Smooth muscle cell (in vitro differentiated cells): Measurements from ENCODE around the gene SDHD. TPM values are rescaled to one million over a fixed set of nuclear protein-coding genes. Genes with fewer than 3 reads are reported as not detected.

Experiments used
- DNase-seq: peaks from one replicate; lab custom pipeline; 2025; ENCODE audit not compliant: unreplicated experiment; lab: John Stamatoyannopoulos, UW
- H2AFZ ChIP-seq: fragments of 200-600 bp; sonication (generic); 2 replicates; pipeline ENCODE4 v1.6.0; 2016; ENCODE audit warnings: antibody characterized with exemption, low read depth, mild to moderate bottlenecking
- H3F3A ChIP-seq: fragments of 200-600 bp; sonication (generic); 2 replicates; pipeline ENCODE4 v1.6.0; 2017; ENCODE audit warnings: antibody characterized with exemption, low read depth
- H3K27ac ChIP-seq: fragments of 200-600 bp; sonication (generic); 2 replicates; pipeline ENCODE4 v1.5.1; 2016; ENCODE audit warnings: low read depth, mild to moderate bottlenecking
- H3K27me3 ChIP-seq: fragments of 200-600 bp; sonication (generic); 2 replicates; pipeline ENCODE4 v1.6.1; 2016; ENCODE audit warnings: low read depth, mild to moderate bottlenecking
- H3K36me3 ChIP-seq: fragments of 200-600 bp; sonication (generic); 2 replicates; pipeline ENCODE4 v1.5.1; 2016; ENCODE audit warnings: low read depth
- H3K4me1 ChIP-seq: fragments of 200-600 bp; sonication (generic); 2 replicates; pipeline ENCODE4 v1.5.1; 2016; ENCODE audit warnings: low read depth
- H3K4me2 ChIP-seq: fragments of 200-600 bp; sonication (generic); 2 replicates; pipeline ENCODE4 v1.6.0; 2016; ENCODE audit warnings: mild to moderate bottlenecking
- H3K4me3 ChIP-seq: fragments of 200-600 bp; sonication (generic); 2 replicates; pipeline ENCODE4 v1.5.1; 2016; ENCODE audit warnings: mild to moderate bottlenecking
- H3K79me2 ChIP-seq: fragments of 200-600 bp; sonication (generic); 2 replicates; pipeline ENCODE4 v1.6.0; 2016; ENCODE audit warnings: low read depth, mild to moderate bottlenecking
- H3K9ac ChIP-seq: fragments of 200-600 bp; sonication (generic); 2 replicates; pipeline ENCODE4 v1.6.0; 2016; ENCODE audit warnings: low read depth
- H3K9me3 ChIP-seq: fragments of 200-600 bp; sonication (generic); replicated peaks from 2 replicates; pipeline ENCODE4 v1.5.1; 2016; ENCODE audit warnings: low read depth
- H4K20me1 ChIP-seq: fragments of 200-600 bp; sonication (generic); 2 replicates; pipeline ENCODE4 v1.6.0; 2016; ENCODE audit warnings: low read depth
- WGBS: methylation state at CpG from one replicate; pipeline ENCODE4 v1.1.7; 2016; ENCODE audit warnings: low lambda C conversion rate; 5-methylcytosine and 5-hydroxymethylcytosine counted together
- polyA plus RNA-seq: library from polyadenylated mRNA; unstranded; fragments of >200 nt; fragmentation: Nextera tagmentation; extraction: Ambion mirVana; gene quantifications from 2 replicates; pipeline ENCODE4 v1.2.1, GENCODE V29; 2016
- total RNA-seq: library from RNA; depleted of rRNA; stranded (reverse); fragments of >200 nt; gene quantifications from 2 replicates; pipeline ENCODE4 v1.2.3, GENCODE V29; 2014
- TF ChIP-seq, protein P1 (sequence below): fragments of 200-600 bp; sonication (generic); IDR thresholded peaks from 2 replicates; pipeline ENCODE4 v1.5.1; 2017; ENCODE audit warnings: borderline replicate concordance, mild to moderate bottlenecking, antibody characterized with exemption; ENCODE audit not compliant: insufficient read depth, poor library complexity, severe bottlenecking

The SDHD gene
- total and polyA plus RNA-seq, 2 experiments from 2014 or later, result 91.6 to 95.9 TPM

DNA sequence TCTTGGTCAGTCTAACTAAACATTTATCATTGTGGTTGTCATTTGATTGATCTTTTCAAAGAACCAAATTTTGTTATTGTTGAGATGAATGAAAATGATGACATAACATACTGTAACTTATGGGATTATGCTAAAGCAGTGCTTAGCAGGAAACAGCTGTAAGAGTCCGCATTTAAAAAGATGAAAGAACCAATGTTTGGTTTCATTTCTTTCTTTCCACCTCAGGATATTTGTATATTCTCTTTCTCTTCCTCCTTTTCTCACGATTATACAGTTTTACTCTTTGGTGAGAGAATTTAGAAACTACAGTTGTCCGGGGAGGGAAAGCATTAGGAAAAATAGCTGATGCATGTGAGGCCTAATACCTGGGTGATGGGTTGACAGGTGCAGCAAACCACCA, 36.0 kb upstream of the SDHD start:
- no peak overlapping the region for H2AFZ ChIP-seq
- TF ChIP-seq, protein P1, sequence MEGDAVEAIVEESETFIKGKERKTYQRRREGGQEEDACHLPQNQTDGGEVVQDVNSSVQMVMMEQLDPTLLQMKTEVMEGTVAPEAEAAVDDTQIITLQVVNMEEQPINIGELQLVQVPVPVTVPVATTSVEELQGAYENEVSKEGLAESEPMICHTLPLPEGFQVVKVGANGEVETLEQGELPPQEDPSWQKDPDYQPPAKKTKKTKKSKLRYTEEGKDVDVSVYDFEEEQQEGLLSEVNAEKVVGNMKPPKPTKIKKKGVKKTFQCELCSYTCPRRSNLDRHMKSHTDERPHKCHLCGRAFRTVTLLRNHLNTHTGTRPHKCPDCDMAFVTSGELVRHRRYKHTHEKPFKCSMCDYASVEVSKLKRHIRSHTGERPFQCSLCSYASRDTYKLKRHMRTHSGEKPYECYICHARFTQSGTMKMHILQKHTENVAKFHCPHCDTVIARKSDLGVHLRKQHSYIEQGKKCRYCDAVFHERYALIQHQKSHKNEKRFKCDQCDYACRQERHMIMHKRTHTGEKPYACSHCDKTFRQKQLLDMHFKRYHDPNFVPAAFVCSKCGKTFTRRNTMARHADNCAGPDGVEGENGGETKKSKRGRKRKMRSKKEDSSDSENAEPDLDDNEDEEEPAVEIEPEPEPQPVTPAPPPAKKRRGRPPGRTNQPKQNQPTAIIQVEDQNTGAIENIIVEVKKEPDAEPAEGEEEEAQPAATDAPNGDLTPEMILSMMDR, result no peak
- H3K4me3 ChIP-seq, result no peak overlapping the region
- no peaks in the 10 kb centered on the region for H3K27me3 ChIP-seq
- no peaks in the 10 kb centered on the region for H4K20me1 ChIP-seq
- DNase-seq, result no peak
- 95% methylated on average over 3 of the region's 3 CpGs for WGBS
- peaks cover 14% of the 10 kb centered on the region for H3K79me2 ChIP-seq
- H3K4me1 ChIP-seq, result no peaks in the 10 kb centered on the region
- no peak overlapping the region for H3K4me2 ChIP-seq
- peaks cover 38% of the 10 kb centered on the region for H3K36me3 ChIP-seq
- no peak overlapping the region for H3K27ac ChIP-seq
- H3K9ac ChIP-seq, result no peak overlapping the region
- H3K9me3 ChIP-seq, result no peaks in the 10 kb centered on the region
- no peaks in the 10 kb centered on the region for H3F3A ChIP-seq

DNA sequence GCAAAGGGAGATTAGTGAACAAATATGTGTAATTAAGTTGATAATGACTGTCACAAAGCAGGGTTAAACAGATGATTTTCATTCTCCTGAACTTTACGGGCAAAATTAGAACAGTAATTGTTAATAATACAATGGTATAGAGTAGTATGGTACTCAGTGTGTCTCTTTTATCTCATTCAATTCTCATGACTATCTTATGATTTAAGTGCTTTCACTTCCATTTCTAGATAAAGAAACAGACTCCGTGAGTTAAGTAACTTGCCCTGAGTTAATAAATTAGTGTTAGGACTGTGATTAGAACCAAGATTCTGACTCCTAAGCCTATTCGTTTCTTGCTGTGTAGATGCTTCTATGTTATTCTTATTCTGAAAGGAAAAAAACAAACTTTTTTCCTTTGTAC, 34.9 kb upstream of the SDHD start:
- Histone ChIP-seq H3K4me1 (no peaks in the 10 kb centered on the region), H3K4me2 (no peak overlapping the region), H3K36me3 (peaks cover 29% of the 10 kb centered on the region), H3K27ac (no peak overlapping the region), H3K27me3 (no peaks in the 10 kb centered on the region), H4K20me1 (no peaks in the 10 kb centered on the region), H3K9ac (no peak overlapping the region), H2AFZ (no peak overlapping the region), H3F3A (no peaks in the 10 kb centered on the region), H3K9me3 (no peaks in the 10 kb centered on the region), H3K4me3 (no peak overlapping the region), H3K79me2 (peaks cover 14% of the 10 kb centered on the region)
- TF ChIP-seq, protein P1, result no peak
- 93% methylated on average over 3 of the region's 3 CpGs for WGBS
- no peak for DNase-seq

DNA sequence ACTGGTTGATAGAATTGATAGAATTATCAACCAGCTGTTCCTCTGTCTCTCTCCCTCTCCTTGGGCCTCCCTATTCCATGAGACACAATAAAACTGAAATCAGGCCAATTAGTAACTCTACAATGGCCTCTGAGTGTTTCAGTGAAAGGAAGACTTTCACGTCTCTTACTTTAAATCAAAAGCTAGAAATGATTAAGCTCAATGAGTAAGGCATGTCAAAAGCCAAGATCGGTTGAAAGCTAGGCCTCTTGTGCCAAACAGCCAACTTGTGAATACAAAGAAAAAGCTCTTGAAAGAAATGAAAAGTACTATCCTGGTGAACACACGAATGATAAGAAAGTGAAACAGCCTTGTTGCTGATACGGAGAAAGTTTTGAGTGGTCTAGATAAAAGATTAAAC, 29.5 kb upstream of the SDHD start:
- Histone ChIP-seq H3K4me3 (no peak overlapping the region), H4K20me1 (no peaks in the 10 kb centered on the region), H3K9me3 (no peaks in the 10 kb centered on the region), H3K9ac (no peak overlapping the region), H2AFZ (no peak overlapping the region), H3K27ac (no peak overlapping the region), H3K36me3 (peaks cover 18% of the 10 kb centered on the region), H3K4me1 (no peaks in the 10 kb centered on the region), H3K4me2 (no peak overlapping the region), H3K79me2 (peaks cover 4% of the 10 kb centered on the region), H3K27me3 (no peaks in the 10 kb centered on the region), H3F3A (no peaks in the 10 kb centered on the region)
- no peak for DNase-seq
- WGBS, result 93% methylated on average over 4 of the region's 4 CpGs
- TF ChIP-seq, protein P1, result no peak

DNA sequence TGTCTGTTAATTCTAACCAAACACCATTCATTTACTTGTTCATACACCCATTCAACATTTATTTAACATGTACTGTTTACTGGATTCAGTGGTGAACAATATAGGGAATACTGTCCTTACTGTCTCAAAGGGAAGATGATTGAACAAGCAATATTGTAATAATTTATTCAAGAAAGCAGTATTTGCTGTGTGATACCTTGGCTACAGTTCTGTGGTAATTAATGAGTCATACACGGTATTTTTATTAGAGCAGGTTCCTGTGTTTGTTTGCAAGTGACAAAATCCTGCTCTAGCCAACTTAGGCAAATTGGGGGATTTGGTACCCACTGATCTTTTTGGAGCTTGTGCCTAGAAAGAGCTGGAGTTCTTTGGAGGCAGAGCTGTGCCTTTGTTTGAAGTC, 28.6 kb upstream of the SDHD start:
- H3K9me3 ChIP-seq, result no peaks in the 10 kb centered on the region
- H3F3A ChIP-seq, result no peaks in the 10 kb centered on the region
- H3K9ac ChIP-seq, result no peak overlapping the region
- H2AFZ ChIP-seq, result no peak overlapping the region
- H3K27me3 ChIP-seq, result no peaks in the 10 kb centered on the region
- H3K4me3 ChIP-seq, result no peak overlapping the region
- TF ChIP-seq, protein P1, result no peak
- H3K4me2 ChIP-seq, result no peak overlapping the region
- 100% methylated on average over 1 of the region's 1 CpG for WGBS
- peaks cover 4% of the 10 kb centered on the region for H3K79me2 ChIP-seq
- peaks cover 18% of the 10 kb centered on the region for H3K36me3 ChIP-seq
- no peaks in the 10 kb centered on the region for H4K20me1 ChIP-seq
- H3K27ac ChIP-seq, result no peak overlapping the region
- H3K4me1 ChIP-seq, result no peaks in the 10 kb centered on the region
- DNase-seq, result no peak
